ENCODE results near the gene SPRY2. TPM values are rescaled to one million over a fixed set of nuclear protein-coding genes. Genes with fewer than 3 reads are reported as not detected.
"Not testable (repeated sequence)": the region's sequence is repeated elsewhere in the genome, so short reads cannot be mapped to it uniquely, and the experiment has no call there.

Gene SPRY2
- total and polyA plus RNA-seq, 2 donors (not counting 3 experiments of a cell fraction or from before 2014, with no cell fraction given): 26.2 to 52.3 TPM

DNA sequence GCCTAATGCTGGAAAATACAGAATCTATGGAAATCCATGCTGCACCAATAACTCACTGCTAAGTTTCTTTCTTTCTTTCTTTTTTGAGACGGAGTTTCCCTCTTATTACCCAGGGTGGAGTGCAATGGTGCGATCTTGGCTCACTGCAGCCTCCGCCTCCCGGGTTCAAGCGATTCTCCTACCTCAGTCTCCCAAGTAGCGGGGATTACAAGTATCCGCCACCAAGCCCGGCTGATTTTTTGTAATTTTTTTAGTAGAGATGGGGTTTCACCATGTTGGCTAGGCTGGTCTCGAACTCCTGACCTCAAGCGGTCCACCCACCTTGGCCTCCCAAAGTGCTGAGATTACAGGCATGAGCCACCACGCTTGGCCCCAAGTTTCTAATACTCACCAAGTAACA is 3.1 kb upstream of the SPRY2 start:
- FAIRE-seq; H3K36me3 ChIP-seq (ENCODE audit: control insufficient read depth in 2 of 2, extremely low read depth in 1 of 2, insufficient read depth in 2 of 2, low read length in 2 of 2); H2AFZ ChIP-seq (ENCODE audit: low read depth, low read length); H4K20me1 ChIP-seq (replicated peaks; ENCODE audit: control insufficient read depth, extremely low read depth, insufficient read depth, low read length); H3K27ac ChIP-seq (ENCODE audit: insufficient read depth, low read depth, low read length); H3K9me1 ChIP-seq (replicated peaks; ENCODE audit: control insufficient read depth, extremely low read depth, insufficient read depth, low read length); H3K9me3 ChIP-seq (replicated peaks; ENCODE audit: control insufficient read depth, insufficient read depth, low read length); DNase-seq (ENCODE audit: low read depth, low spot score); POLR2A ChIA-PET; BruUV-seq (replicated peaks); H3K27me3 ChIP-seq (ENCODE audit: control insufficient read depth in 2 of 2, insufficient read depth in 2 of 2, low read length in 2 of 2); H3K9ac ChIP-seq (replicated peaks; ENCODE audit: extremely low read depth, insufficient read depth, low read length); H3K4me3 ChIP-seq (replicated peaks in 1 of 3; ENCODE audit: insufficient read depth in 1 of 3, low read depth in 1 of 3, low read length in 3 of 3); H3K4me2 ChIP-seq (ENCODE audit: insufficient read depth, low read length): not testable (repeated sequence)
- intact Hi-C loops (cut with micrococcal nuclease) (loop anchor here (5.0 kb wide), 4 partner anchors 183 to 797 kb away; no protein-coding TSS in a partner anchor), dilution Hi-C loops (cut with MboI; ENCODE audit: extremely low pct_ligation_motif_present, low sequenced_read_pairs) (loop anchor here (25.0 kb wide), 1 partner anchor 307 kb away; no protein-coding TSS in a partner anchor)
- peaks cover 18% of the 10 kb centered on the region for H3K79me2 ChIP-seq (ENCODE audit: control insufficient read depth, insufficient read depth, low read length)
- peaks cover 14% of the 10 kb centered on the region for H3K4me1 ChIP-seq (ENCODE audit: control insufficient read depth, extremely low read depth, insufficient read depth, low read length)
- CTCF ChIA-PET: interaction anchor here (0.9 to 4.9 kb wide), 16 partner anchors 10 to 673 kb away, joined by 3 to 120 read pairs (median 8); no protein-coding TSS in a partner anchor

DNA sequence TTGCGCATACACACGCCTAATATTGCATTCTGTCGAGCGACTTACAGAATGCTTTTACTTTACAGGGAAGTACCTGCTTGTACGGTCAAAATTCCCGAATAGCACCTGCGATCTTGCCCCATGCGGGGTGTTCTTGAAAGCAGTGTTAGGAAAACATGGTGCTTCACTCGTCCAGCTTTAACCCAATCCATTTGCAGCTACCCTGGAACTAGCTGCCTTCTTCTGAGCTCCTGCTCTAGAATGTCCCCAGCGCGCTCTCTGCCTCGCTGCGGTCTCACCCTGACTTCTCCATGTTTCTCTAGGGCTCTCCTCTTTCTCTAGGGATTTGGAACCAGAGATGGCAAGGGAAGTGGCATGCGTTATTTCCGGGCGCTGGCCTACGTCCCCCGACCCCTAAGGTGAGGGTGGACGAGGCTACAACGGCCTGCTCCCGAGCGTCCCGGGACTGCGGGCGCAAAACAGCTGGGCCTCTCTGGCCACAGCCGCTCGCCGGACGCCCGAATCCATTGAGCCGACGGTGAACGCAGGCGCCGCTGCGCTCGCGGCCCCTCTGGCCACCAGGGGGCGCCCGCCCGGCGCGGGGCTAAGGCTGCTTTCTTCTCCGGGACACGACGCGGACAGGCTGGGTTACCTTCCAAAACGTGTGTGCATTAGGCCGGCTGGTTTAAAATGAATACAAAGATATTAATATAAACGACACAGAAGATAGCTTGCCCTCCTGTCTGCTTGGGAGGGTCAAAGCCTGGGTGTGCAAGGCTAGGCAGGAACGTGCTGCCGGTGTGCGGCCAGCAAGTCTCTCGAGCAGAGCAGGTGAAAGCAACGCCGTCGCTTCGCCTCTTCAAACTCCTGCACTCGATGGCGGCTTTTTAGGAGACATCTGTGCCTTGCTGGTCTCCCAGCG is 1.8 kb upstream of the SPRY2 start:
- CTCF ChIA-PET: interaction anchor here (0.6 to 4.9 kb wide), 48 partner anchors 10 to 801 kb away, joined by 3 to 120 read pairs (median 3); no protein-coding TSS in a partner anchor
- no peaks in the 10 kb centered on the region for H4K20me1 ChIP-seq (replicated peaks; ENCODE audit: control insufficient read depth, extremely low read depth, insufficient read depth, low read length)
- TF ChIP-seq FOS (IDR thresholded peaks at IDR 0.05; ENCODE audit: borderline replicate concordance, insufficient read depth, low read length) (no peak), EZH2 (IDR thresholded peaks at IDR 0.05; ENCODE audit: borderline replicate concordance, low read depth, low read length, severe bottlenecking) (no peak), JUN (IDR thresholded peaks at IDR 0.05; ENCODE audit: borderline replicate concordance, insufficient read depth, insufficient read length, low read depth) (no peak), POLR2A (IDR thresholded peaks at IDR 0.05; ENCODE audit: low read depth, low read length) (no peak), POLR2AphosphoS5 (IDR thresholded peaks at IDR 0.05; ENCODE audit: insufficient read depth, low read depth, low read length) (peak; percentile 37), GATA2 (IDR thresholded peaks at IDR 0.05; ENCODE audit: insufficient read depth, insufficient read length, low read depth, low read length) (peak; percentile 6), MYC (IDR thresholded peaks at IDR 0.05; ENCODE audit: low read depth, low read length) (no peak)
- TF ChIP-seq, protein P1, sequence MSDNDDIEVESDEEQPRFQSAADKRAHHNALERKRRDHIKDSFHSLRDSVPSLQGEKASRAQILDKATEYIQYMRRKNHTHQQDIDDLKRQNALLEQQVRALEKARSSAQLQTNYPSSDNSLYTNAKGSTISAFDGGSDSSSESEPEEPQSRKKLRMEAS (IDR thresholded peaks at IDR 0.05; ENCODE audit: insufficient read depth, insufficient read length): no peak
- TF ChIP-seq, protein P2, sequence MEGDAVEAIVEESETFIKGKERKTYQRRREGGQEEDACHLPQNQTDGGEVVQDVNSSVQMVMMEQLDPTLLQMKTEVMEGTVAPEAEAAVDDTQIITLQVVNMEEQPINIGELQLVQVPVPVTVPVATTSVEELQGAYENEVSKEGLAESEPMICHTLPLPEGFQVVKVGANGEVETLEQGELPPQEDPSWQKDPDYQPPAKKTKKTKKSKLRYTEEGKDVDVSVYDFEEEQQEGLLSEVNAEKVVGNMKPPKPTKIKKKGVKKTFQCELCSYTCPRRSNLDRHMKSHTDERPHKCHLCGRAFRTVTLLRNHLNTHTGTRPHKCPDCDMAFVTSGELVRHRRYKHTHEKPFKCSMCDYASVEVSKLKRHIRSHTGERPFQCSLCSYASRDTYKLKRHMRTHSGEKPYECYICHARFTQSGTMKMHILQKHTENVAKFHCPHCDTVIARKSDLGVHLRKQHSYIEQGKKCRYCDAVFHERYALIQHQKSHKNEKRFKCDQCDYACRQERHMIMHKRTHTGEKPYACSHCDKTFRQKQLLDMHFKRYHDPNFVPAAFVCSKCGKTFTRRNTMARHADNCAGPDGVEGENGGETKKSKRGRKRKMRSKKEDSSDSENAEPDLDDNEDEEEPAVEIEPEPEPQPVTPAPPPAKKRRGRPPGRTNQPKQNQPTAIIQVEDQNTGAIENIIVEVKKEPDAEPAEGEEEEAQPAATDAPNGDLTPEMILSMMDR (IDR thresholded peaks at IDR 0.05; ENCODE audit: extremely low read depth in 1 of 2, insufficient read depth in 1 of 2, low read depth in 1 of 2, low read length in 2 of 2): peak; percentile 97 to 98
- H3K27ac ChIP-seq (ENCODE audit: insufficient read depth, low read depth, low read length): peak overlapping the region; percentile 82
- H3K79me2 ChIP-seq (ENCODE audit: control insufficient read depth, insufficient read depth, low read length): peaks cover 31% of the 10 kb centered on the region
- H3K9me1 ChIP-seq (replicated peaks; ENCODE audit: control insufficient read depth, extremely low read depth, insufficient read depth, low read length): no peaks in the 10 kb centered on the region
- peak overlapping the region; percentile 78 for H2AFZ ChIP-seq (ENCODE audit: low read depth, low read length)
- peak; percentile 83 for DNase-seq (ENCODE audit: low read depth, low spot score)
- H3K4me1 ChIP-seq (ENCODE audit: control insufficient read depth, extremely low read depth, insufficient read depth, low read length): peaks cover 17% of the 10 kb centered on the region
- POLR2A ChIA-PET: interaction anchor here (1.3 kb wide), 1 partner anchor 406 kb away, joined by 4 read pairs; no protein-coding TSS in a partner anchor
- dilution Hi-C loops (cut with MboI; ENCODE audit: extremely low pct_ligation_motif_present, low sequenced_read_pairs) (loop anchor here (25.0 kb wide), 1 partner anchor 305 kb away; no protein-coding TSS in a partner anchor), intact Hi-C loops (cut with micrococcal nuclease) (loop anchor here (1.0 to 5.0 kb wide), 12 partner anchors 185 to 795 kb away; no protein-coding TSS in a partner anchor)
- no TSS peak for BruUV-seq (replicated peaks)
- H3K36me3 ChIP-seq (ENCODE audit: control insufficient read depth in 2 of 2, extremely low read depth in 1 of 2, insufficient read depth in 2 of 2, low read length in 2 of 2): no peaks in the 10 kb centered on the region
- H3K4me2 ChIP-seq (ENCODE audit: insufficient read depth, low read length): peak overlapping the region; percentile 99
- H3K9ac ChIP-seq (replicated peaks; ENCODE audit: extremely low read depth, insufficient read depth, low read length): peak overlapping the region; percentile 96
- peak; percentile 59 for FAIRE-seq
- H3K4me3 ChIP-seq (replicated peaks in 1 of 3; ENCODE audit: insufficient read depth in 1 of 3, low read depth in 1 of 3, low read length in 3 of 3): peak overlapping the region; percentile 30 to 77 (median 75)
- no peaks in the 10 kb centered on the region for H3K9me3 ChIP-seq (replicated peaks; ENCODE audit: control insufficient read depth, insufficient read depth, low read length)
- H3K27me3 ChIP-seq (ENCODE audit: control insufficient read depth in 2 of 2, insufficient read depth in 2 of 2, low read length in 2 of 2): no peaks in the 10 kb centered on the region
